WTC11 (cell line): ENCODE results near the gene TSPAN31. TPM values are rescaled to one million over a fixed set of nuclear protein-coding genes. Genes with fewer than 3 reads are reported as not detected.

Experiments used
- ATAC-seq: fragments of 200-7000 bp; cut with Tn5 transposase; 2 replicates; pipeline ENCODE4 v1.10.0; 2021; ENCODE audit warnings: mild to moderate bottlenecking, moderate library complexity
- CTCF ChIA-PET: fragments of 300-600 bp; sonication (Branson Sonifier 250); formaldehyde crosslinking; loops from one replicate; lab custom pipeline; 2021; ENCODE audit warnings: antibody characterized with exemption; lab: Charles Lee
- POLR2A ChIA-PET: fragments of 350-600 bp; sonication (Branson Sonifier 250); formaldehyde crosslinking; loops from one replicate; lab custom pipeline; 2021; ENCODE audit warnings: antibody characterized with exemption; lab: Charles Lee
- DNase-seq: peaks from one replicate; pipeline ENCODE4 v3.0.0; 2021; ENCODE audit warnings: low spot score
- H3K27ac Mint-ChIP-seq: 2 replicates; pipeline ENCODE4 v1.8.0; 2021; ENCODE audit warnings: mixed read lengths
- H3K27me3 Mint-ChIP-seq: 2 replicates; pipeline ENCODE4 v1.8.0; 2021; ENCODE audit warnings: low read depth, mild to moderate bottlenecking, moderate library complexity, mixed read lengths
- H3K36me3 Mint-ChIP-seq: 2 replicates; pipeline ENCODE4 v1.8.0; 2021; ENCODE audit warnings: mixed read lengths
- H3K4me1 Mint-ChIP-seq: 2 replicates; pipeline ENCODE4 v1.8.0; 2022; ENCODE audit warnings: mixed read lengths
- H3K4me3 Mint-ChIP-seq: 2 replicates; pipeline ENCODE4 v1.8.0; 2021; ENCODE audit warnings: mild to moderate bottlenecking, moderate library complexity, mixed read lengths
- H3K9me3 Mint-ChIP-seq: 2 replicates; pipeline ENCODE4 v1.8.0; 2021; ENCODE audit warnings: mixed read lengths
- CREM ChIP-seq: sonication (generic); formaldehyde crosslinking; IDR thresholded peaks from 2 replicates; pipeline ENCODE4 v1.8.1; 2022; ENCODE audit warnings: mild to moderate bottlenecking, missing genetic modification reagents, moderate library complexity
- ESRRA ChIP-seq: sonication (generic); formaldehyde crosslinking; IDR thresholded peaks from 2 replicates; pipeline ENCODE4 v1.8.1; 2022; ENCODE audit warnings: mild to moderate bottlenecking, missing genetic modification reagents, borderline replicate concordance
- FOXK1 ChIP-seq: sonication (generic); formaldehyde crosslinking; IDR thresholded peaks from 2 replicates; pipeline ENCODE4 v1.8.0; 2022; ENCODE audit warnings: mild to moderate bottlenecking, moderate library complexity, missing genetic modification reagents
- GTF2I ChIP-seq: fragments of 250-450 bp; sonication (Bioruptor Pico); conservative IDR thresholded peaks from 2 replicates; pipeline ENCODE4 v1.4.0; 2021; ENCODE audit warnings: mild to moderate bottlenecking
- HMGA2 ChIP-seq: fragments of 250-450 bp; sonication (Bioruptor Pico); IDR thresholded peaks from 2 replicates; pipeline ENCODE4 v1.4.0; 2021; ENCODE audit warnings: mild to moderate bottlenecking, moderate library complexity
- IRF2 ChIP-seq: sonication (generic); formaldehyde crosslinking; IDR thresholded peaks from 2 replicates; pipeline ENCODE4 v1.8.0; 2022; ENCODE audit warnings: low read depth, missing genetic modification reagents, borderline replicate concordance
- KAT7 ChIP-seq: sonication (generic); formaldehyde crosslinking; IDR thresholded peaks from 2 replicates; pipeline ENCODE4 v1.8.1; 2023; ENCODE audit warnings: missing genetic modification reagents, mild to moderate bottlenecking, borderline replicate concordance
- MXD4 ChIP-seq: fragments of 250-450 bp; sonication (Bioruptor Pico); IDR thresholded peaks from 2 replicates; pipeline ENCODE4 v1.8.0; 2021; ENCODE audit warnings: mild to moderate bottlenecking, moderate library complexity, borderline replicate concordance
- MYBL2 ChIP-seq: sonication (generic); formaldehyde crosslinking; IDR thresholded peaks from 2 replicates; pipeline ENCODE4 v1.8.1; 2023; ENCODE audit warnings: mild to moderate bottlenecking, moderate library complexity, missing genetic modification reagents
- NFE2L1 ChIP-seq: sonication (generic); formaldehyde crosslinking; IDR thresholded peaks from 2 replicates; pipeline ENCODE4 v1.8.1; 2023; ENCODE audit warnings: missing genetic modification reagents
- NFYB ChIP-seq: sonication (generic); formaldehyde crosslinking; conservative IDR thresholded peaks from 2 replicates; pipeline ENCODE4 v1.8.0; 2022; ENCODE audit warnings: low read depth, missing genetic modification reagents
- NR3C1 ChIP-seq: sonication (generic); formaldehyde crosslinking; conservative IDR thresholded peaks from 2 replicates; pipeline ENCODE4 v1.8.1; 2023; ENCODE audit warnings: low read depth, mild to moderate bottlenecking, missing genetic modification reagents
- RORB ChIP-seq: fragments of 250-450 bp; sonication (Bioruptor Pico); IDR thresholded peaks from 2 replicates; pipeline ENCODE4 v1.9.0; 2021; ENCODE audit warnings: mild to moderate bottlenecking
- SMAD3 ChIP-seq: sonication (generic); formaldehyde crosslinking; IDR thresholded peaks from 2 replicates; pipeline ENCODE4 v1.8.0; 2022; ENCODE audit warnings: missing genetic modification reagents, mild to moderate bottlenecking, borderline replicate concordance
- SOX15 ChIP-seq: fragments of 250-450 bp; sonication (Bioruptor Pico); IDR thresholded peaks from 2 replicates; pipeline ENCODE4 v1.9.0; 2021; ENCODE audit warnings: mild to moderate bottlenecking
- SP1 ChIP-seq: sonication (generic); formaldehyde crosslinking; conservative IDR thresholded peaks from 2 replicates; pipeline ENCODE4 v1.8.1; 2022; ENCODE audit warnings: missing genetic modification reagents
- TCF7 ChIP-seq: sonication (generic); formaldehyde crosslinking; IDR thresholded peaks from 2 replicates; pipeline ENCODE4 v1.8.0; 2022; ENCODE audit warnings: mild to moderate bottlenecking, low read depth, missing genetic modification reagents, moderate library complexity
- TEAD4 ChIP-seq: sonication (generic); formaldehyde crosslinking; IDR thresholded peaks from 2 replicates; pipeline ENCODE4 v1.8.0; 2022; ENCODE audit warnings: mild to moderate bottlenecking, missing genetic modification reagents
- TP53 ChIP-seq: sonication (generic); formaldehyde crosslinking; IDR thresholded peaks from 2 replicates; pipeline ENCODE4 v1.8.1; 2023; ENCODE audit warnings: mild to moderate bottlenecking, missing genetic modification reagents
- total RNA-seq: library from RNA; stranded (reverse); gene quantifications from 3 replicates; pipeline ENCODE4 v1.2.3, GENCODE V29; 2021
- TF ChIP-seq, protein P1 (sequence below): fragments of 250-450 bp; sonication (Bioruptor Pico); IDR thresholded peaks from 2 replicates; pipeline ENCODE4 v1.9.0; 2021; ENCODE audit warnings: mild to moderate bottlenecking, borderline replicate concordance
- TF ChIP-seq, protein P2 (sequence below): sonication (generic); formaldehyde crosslinking; IDR thresholded peaks from 2 replicates; pipeline ENCODE4 v1.8.1; 2023; ENCODE audit warnings: mild to moderate bottlenecking, moderate library complexity, missing genetic modification reagents
- TF ChIP-seq, protein P3 (sequence below): sonication (generic); formaldehyde crosslinking; IDR thresholded peaks from 2 replicates; pipeline ENCODE4 v1.8.0; 2022; ENCODE audit warnings: mild to moderate bottlenecking, missing genetic modification reagents
- TF ChIP-seq, protein P4 (sequence below): sonication (generic); formaldehyde crosslinking; IDR thresholded peaks from 2 replicates; pipeline ENCODE4 v1.8.0; 2022; ENCODE audit warnings: mild to moderate bottlenecking, missing genetic modification reagents
- TF ChIP-seq, protein P5 (sequence below): sonication (generic); formaldehyde crosslinking; IDR thresholded peaks from 2 replicates; pipeline ENCODE4 v1.8.0; 2022; ENCODE audit warnings: mild to moderate bottlenecking, missing genetic modification reagents
- TF ChIP-seq, protein P6 (sequence below): sonication (generic); formaldehyde crosslinking; IDR thresholded peaks from 2 replicates; pipeline ENCODE4 v1.8.1; 2023; ENCODE audit warnings: mild to moderate bottlenecking, missing genetic modification reagents

TSPAN31 gene
- total RNA-seq, 1 experiment from 2014 or later, result 9.9 TPM

DNA sequence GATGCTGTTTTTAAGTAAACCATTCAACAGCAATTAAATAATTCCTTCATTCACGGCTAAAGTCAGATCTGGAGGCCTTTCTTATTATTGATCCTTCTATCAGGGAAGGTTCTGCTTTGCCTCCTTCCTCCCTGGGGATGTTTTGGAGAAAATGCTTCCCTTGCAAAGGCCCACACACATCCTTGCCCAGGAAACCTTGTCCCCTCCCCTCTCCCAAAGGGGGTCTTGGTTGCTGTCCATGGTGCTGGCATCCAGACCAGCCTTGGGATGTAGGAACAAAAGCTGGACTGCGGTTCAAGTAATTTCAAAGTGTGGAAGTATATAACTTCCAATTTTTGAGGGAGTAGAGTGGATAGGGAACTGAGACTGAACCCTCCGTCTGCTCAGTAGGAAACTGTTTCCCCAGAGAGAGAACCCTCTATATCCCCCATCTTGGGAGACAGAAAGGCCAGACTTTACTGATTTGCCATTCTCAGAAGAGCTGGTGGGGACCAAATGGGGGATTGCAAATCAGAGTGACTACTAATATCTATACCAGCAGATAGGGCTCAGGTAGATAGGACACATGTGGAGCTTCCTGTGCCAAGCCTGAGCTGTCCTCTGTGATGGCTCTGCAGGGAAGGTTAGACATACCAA lies 15.6 kb downstream of the TSPAN31 start:
- no peak overlapping the region for H3K4me3 Mint-ChIP-seq
- TF ChIP-seq FOXK1 (CRISPR knock-in tag) (0 out of 2 replicates have a peak, but pooled peaks have one; percentile 41), RORB (CRISPR knock-in tag) (no peak), MYBL2 (CRISPR knock-in tag) (no peak), HMGA2 (no peak), NR3C1 (CRISPR knock-in tag) (no peak), SOX15 (CRISPR knock-in tag) (no peak), IRF2 (CRISPR knock-in tag) (no peak), CREM (CRISPR knock-in tag) (no peak), SP1 (no peak), MXD4 (no peak), KAT7 (CRISPR knock-in tag) (no peak), GTF2I (no peak), NFE2L1 (CRISPR knock-in tag) (no peak), ESRRA (CRISPR knock-in tag) (no peak), TP53 (no peak), TCF7 (CRISPR knock-in tag) (no peak), TEAD4 (peak; percentile 64; the same call in 1 of the 2 replicates), SMAD3 (CRISPR knock-in tag) (0 out of 2 replicates have a peak, but pooled peaks have one; percentile 46), NFYB (no peak)
- TF ChIP-seq, protein P1, sequence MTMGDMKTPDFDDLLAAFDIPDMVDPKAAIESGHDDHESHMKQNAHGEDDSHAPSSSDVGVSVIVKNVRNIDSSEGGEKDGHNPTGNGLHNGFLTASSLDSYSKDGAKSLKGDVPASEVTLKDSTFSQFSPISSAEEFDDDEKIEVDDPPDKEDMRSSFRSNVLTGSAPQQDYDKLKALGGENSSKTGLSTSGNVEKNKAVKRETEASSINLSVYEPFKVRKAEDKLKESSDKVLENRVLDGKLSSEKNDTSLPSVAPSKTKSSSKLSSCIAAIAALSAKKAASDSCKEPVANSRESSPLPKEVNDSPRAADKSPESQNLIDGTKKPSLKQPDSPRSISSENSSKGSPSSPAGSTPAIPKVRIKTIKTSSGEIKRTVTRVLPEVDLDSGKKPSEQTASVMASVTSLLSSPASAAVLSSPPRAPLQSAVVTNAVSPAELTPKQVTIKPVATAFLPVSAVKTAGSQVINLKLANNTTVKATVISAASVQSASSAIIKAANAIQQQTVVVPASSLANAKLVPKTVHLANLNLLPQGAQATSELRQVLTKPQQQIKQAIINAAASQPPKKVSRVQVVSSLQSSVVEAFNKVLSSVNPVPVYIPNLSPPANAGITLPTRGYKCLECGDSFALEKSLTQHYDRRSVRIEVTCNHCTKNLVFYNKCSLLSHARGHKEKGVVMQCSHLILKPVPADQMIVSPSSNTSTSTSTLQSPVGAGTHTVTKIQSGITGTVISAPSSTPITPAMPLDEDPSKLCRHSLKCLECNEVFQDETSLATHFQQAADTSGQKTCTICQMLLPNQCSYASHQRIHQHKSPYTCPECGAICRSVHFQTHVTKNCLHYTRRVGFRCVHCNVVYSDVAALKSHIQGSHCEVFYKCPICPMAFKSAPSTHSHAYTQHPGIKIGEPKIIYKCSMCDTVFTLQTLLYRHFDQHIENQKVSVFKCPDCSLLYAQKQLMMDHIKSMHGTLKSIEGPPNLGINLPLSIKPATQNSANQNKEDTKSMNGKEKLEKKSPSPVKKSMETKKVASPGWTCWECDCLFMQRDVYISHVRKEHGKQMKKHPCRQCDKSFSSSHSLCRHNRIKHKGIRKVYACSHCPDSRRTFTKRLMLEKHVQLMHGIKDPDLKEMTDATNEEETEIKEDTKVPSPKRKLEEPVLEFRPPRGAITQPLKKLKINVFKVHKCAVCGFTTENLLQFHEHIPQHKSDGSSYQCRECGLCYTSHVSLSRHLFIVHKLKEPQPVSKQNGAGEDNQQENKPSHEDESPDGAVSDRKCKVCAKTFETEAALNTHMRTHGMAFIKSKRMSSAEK (CRISPR knock-in tag), result no peak
- TF ChIP-seq, protein P2, sequence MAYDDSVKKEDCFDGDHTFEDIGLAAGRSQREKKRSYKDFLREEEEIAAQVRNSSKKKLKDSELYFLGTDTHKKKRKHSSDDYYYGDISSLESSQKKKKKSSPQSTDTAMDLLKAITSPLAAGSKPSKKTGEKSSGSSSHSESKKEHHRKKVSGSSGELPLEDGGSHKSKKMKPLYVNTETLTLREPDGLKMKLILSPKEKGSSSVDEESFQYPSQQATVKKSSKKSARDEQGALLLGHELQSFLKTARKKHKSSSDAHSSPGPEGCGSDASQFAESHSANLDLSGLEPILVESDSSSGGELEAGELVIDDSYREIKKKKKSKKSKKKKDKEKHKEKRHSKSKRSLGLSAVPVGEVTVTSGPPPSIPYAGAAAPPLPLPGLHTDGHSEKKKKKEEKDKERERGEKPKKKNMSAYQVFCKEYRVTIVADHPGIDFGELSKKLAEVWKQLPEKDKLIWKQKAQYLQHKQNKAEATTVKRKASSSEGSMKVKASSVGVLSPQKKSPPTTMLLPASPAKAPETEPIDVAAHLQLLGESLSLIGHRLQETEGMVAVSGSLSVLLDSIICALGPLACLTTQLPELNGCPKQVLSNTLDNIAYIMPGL (CRISPR knock-in tag), result no peak
- TF ChIP-seq, protein P3, sequence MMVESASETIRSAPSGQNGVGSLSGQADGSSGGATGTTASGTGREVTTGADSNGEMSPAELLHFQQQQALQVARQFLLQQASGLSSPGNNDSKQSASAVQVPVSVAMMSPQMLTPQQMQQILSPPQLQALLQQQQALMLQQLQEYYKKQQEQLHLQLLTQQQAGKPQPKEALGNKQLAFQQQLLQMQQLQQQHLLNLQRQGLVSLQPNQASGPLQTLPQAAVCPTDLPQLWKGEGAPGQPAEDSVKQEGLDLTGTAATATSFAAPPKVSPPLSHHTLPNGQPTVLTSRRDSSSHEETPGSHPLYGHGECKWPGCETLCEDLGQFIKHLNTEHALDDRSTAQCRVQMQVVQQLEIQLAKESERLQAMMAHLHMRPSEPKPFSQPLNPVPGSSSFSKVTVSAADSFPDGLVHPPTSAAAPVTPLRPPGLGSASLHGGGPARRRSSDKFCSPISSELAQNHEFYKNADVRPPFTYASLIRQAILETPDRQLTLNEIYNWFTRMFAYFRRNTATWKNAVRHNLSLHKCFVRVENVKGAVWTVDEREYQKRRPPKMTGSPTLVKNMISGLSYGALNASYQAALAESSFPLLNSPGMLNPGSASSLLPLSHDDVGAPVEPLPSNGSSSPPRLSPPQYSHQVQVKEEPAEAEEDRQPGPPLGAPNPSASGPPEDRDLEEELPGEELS, result peak; percentile 70
- TF ChIP-seq, protein P4, sequence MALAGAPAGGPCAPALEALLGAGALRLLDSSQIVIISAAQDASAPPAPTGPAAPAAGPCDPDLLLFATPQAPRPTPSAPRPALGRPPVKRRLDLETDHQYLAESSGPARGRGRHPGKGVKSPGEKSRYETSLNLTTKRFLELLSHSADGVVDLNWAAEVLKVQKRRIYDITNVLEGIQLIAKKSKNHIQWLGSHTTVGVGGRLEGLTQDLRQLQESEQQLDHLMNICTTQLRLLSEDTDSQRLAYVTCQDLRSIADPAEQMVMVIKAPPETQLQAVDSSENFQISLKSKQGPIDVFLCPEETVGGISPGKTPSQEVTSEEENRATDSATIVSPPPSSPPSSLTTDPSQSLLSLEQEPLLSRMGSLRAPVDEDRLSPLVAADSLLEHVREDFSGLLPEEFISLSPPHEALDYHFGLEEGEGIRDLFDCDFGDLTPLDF, result no peak
- TF ChIP-seq, protein P5, sequence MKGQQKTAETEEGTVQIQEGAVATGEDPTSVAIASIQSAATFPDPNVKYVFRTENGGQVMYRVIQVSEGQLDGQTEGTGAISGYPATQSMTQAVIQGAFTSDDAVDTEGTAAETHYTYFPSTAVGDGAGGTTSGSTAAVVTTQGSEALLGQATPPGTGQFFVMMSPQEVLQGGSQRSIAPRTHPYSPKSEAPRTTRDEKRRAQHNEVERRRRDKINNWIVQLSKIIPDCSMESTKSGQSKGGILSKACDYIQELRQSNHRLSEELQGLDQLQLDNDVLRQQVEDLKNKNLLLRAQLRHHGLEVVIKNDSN (CRISPR knock-in tag), result no peak; the same call in 1 of the 2 replicates
- TF ChIP-seq, protein P6, sequence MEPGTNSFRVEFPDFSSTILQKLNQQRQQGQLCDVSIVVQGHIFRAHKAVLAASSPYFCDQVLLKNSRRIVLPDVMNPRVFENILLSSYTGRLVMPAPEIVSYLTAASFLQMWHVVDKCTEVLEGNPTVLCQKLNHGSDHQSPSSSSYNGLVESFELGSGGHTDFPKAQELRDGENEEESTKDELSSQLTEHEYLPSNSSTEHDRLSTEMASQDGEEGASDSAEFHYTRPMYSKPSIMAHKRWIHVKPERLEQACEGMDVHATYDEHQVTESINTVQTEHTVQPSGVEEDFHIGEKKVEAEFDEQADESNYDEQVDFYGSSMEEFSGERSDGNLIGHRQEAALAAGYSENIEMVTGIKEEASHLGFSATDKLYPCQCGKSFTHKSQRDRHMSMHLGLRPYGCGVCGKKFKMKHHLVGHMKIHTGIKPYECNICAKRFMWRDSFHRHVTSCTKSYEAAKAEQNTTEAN, result no peak

More for the DNA sequence above, 15.6 kb downstream of the TSPAN31 start:
- no peak overlapping the region for H3K27ac Mint-ChIP-seq
- H3K4me1 Mint-ChIP-seq, result peaks cover 31% of the 10 kb centered on the region
- ChIA-PET CTCF (interaction anchor here (1.0 to 1.1 kb wide), 3 partner anchors 12 to 133 kb away, joined by 3 to 5 read pairs (median 4); partner anchors contain the start of genes EEF1AKMT3 and METTL1), POLR2A (interaction anchor here (1.0 to 1.4 kb wide), 2 partner anchors 12 to 16 kb away, joined by 3 read pairs; partner anchors contain the start of genes EEF1AKMT3 and TSPAN31)
- ATAC-seq (no peak), DNase-seq (peak; percentile 69)
- no peaks in the 10 kb centered on the region for H3K36me3 Mint-ChIP-seq
- peaks cover 98% of the 10 kb centered on the region for H3K27me3 Mint-ChIP-seq
- no peaks in the 10 kb centered on the region for H3K9me3 Mint-ChIP-seq
